BLaER1 treated with 17β-estradiol and CSF1 and Interleukin-3, amounts not matched to agents 10 nM and 100 nM (cell line): ENCODE data around the gene CTH.

Experiments
- H3K27ac ChIP-seq, 11 experiments: shearing (Covaris generic); formaldehyde crosslinking; 2 replicates each; pipeline ENCODE4 v1.8.1; 2022
- H3K27me3 ChIP-seq, 11 experiments: shearing (Covaris generic); formaldehyde crosslinking; 2 replicates each; pipeline ENCODE4 v1.8.1; 2022
- H3K36me3 ChIP-seq, 11 experiments: shearing (Covaris generic); formaldehyde crosslinking; 2 replicates each; pipeline ENCODE4 v1.8.1; 2022
- H3K4me1 ChIP-seq, 10 experiments: shearing (Covaris generic); formaldehyde crosslinking; 2 replicates each; pipeline ENCODE4 v1.8.1; 2022
- H3K4me2 ChIP-seq, 11 experiments: shearing (Covaris generic); formaldehyde crosslinking; 2 replicates each; pipeline ENCODE4 v1.8.1; 2022
- H3K4me3 ChIP-seq, 10 experiments: shearing (Covaris generic); formaldehyde crosslinking; 2 replicates each; pipeline ENCODE4 v1.8.1; 2022
- H3K9ac ChIP-seq, 11 experiments: shearing (Covaris generic); formaldehyde crosslinking; 2 replicates each; pipeline ENCODE4 v1.8.1; 2022
- H3K9me3 ChIP-seq, 11 experiments: shearing (Covaris generic); formaldehyde crosslinking; replicated peaks in 1 of 11; 2 replicates each; pipeline ENCODE4 v1.8.1; 2022
- H4K20me1 ChIP-seq, 11 experiments: shearing (Covaris generic); formaldehyde crosslinking; 2 replicates each; pipeline ENCODE4 v1.8.1; 2022
- Cebpa-rat ChIP-seq, 11 experiments: shearing (Covaris generic); IDR thresholded peaks; 2 replicates each; pipeline ENCODE4 v1.8.1; 2022

Gene CTH

DNA sequence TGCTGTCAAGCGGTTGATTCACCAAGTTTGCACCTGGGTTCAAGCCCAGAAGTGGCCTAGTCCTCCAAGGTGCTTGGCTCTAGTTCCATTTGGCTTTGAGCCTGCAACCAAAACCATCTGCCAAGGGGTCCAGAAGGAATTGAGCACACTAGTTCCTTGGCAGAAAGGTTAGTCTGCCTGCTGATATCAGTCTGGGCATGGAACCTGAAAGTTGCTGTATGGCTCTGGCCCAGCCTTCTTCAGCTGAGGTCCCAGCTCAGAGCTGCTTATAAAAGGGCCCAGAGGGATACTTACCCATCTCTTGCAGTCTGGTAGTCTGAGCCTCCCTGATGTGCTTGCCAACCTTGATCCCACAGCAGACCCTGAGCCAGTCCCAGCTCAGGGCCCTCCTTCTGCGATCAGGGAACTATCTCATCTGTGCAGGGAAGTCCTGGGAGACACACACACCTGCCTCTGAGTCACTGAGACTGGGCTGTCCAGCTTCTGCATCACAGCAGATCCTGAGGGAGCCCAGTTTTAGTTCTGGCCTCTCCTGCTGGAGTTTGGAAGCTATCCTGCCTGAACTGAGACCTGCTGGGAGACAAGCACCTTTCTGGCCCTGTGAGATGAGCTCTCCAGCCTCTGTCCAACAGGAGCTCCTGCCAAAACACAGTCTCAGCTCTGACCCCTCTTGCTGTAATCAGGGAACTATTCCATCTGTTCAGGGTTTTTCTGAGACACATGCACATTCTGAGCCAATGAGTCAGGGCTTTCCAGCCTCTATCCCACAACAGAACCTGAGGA lies 75.8 kb downstream of the CTH start:
- H3K4me3 ChIP-seq, result no peak overlapping the region
- H3K36me3 ChIP-seq, result no peaks in the 10 kb centered on the region
- no peaks in the 10 kb centered on the region for H3K27me3 ChIP-seq
- no peak overlapping the region for H3K4me2 ChIP-seq
- no peaks in the 10 kb centered on the region for H4K20me1 ChIP-seq
- H3K4me1 ChIP-seq, result no peaks in the 10 kb centered on the region
- H3K9me3 ChIP-seq, result peaks cover 3 to 16% (median 12%) of the 10 kb centered on the region in 11 experiments; a peak in 16 of 22 replicates
- no peak overlapping the region for H3K9ac ChIP-seq
- H3K27ac ChIP-seq, result no peak overlapping the region
- TF ChIP-seq Cebpa-rat (IDR thresholded peaks at IDR 0.05), result no peak

DNA sequence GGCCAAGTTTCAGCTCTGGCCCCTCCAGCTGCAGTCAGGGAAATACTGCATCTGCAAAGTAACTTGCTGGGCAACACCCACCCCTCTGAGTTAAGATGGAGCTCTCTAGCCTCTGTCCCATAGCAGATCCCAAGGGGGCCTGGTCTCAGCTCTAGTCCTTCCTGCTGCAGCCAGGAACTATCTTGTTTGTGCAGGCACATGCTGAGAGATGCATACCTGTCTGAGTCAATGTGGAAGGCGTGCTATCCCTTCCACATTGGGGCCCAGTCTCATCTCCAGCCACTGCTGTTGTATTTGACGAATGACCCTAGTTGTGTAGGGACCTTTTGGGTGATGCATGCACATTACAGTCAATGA lies 76.4 kb downstream of the CTH start:
- Histone ChIP-seq H3K4me1 (no peaks in the 10 kb centered on the region), H3K27me3 (no peaks in the 10 kb centered on the region), H3K4me2 (no peak overlapping the region), H3K27ac (no peak overlapping the region), H3K36me3 (no peaks in the 10 kb centered on the region), H3K9me3 (peaks cover 3 to 16% (median 12%) of the 10 kb centered on the region in 11 experiments; a peak in 16 of 22 replicates), H3K4me3 (no peak overlapping the region), H3K9ac (no peak overlapping the region), H4K20me1 (no peaks in the 10 kb centered on the region)
- TF ChIP-seq Cebpa-rat (IDR thresholded peaks at IDR 0.05), result no peak

DNA sequence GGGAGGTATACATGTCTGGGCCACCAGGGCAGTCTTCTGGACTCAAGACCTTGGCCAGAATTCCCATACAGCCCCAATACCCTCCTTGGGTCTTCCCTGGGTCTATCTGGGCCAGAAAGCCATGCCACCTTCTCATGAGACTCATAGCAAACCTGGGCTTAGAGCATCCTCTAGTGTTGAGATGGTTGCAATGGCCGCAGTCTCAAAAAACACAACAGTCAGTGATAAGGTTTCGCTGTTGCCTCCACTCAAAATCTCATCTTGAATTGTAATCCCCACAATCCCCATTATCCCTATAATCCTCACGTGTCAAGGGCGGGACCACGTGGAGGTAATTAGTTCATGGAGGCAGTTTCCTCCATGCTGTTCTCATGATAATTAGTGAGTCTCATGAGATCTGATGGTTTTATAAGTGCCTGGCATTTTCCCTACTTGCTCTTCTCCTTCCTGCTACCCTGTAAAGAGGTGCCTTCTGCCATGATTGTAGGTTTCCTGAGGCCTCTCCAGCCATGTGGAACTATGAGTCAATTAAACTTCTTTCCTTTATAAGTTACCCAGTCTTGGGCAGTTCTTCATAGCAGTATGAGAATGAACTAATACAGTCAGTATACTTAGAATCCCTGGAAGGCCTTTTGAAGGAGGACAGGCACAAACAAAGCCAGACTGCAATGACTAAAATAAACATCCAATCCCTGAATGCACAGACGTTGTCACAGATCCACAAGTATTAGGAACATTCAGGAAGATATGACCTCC lies 77.0 kb downstream of the CTH start:
- TF ChIP-seq Cebpa-rat (IDR thresholded peaks at IDR 0.05), result no peak
- Histone ChIP-seq H3K36me3 (no peaks in the 10 kb centered on the region), H3K9ac (no peak overlapping the region), H4K20me1 (no peaks in the 10 kb centered on the region), H3K4me1 (no peaks in the 10 kb centered on the region), H3K9me3 (peaks cover 3 to 16% (median 12%) of the 10 kb centered on the region in 11 experiments; a peak in 16 of 22 replicates), H3K4me3 (no peak overlapping the region), H3K4me2 (no peak overlapping the region), H3K27ac (no peak overlapping the region), H3K27me3 (no peaks in the 10 kb centered on the region)
